MCF 10A (cell line): ENCODE results near the gene TPRG1. TPM values are rescaled to one million over a fixed set of nuclear protein-coding genes. Genes with fewer than 3 reads are reported as not detected.

ENCODE experiments used
- BruUV-seq: library from RNA; stranded (reverse); fragments of 400-500 nt; replicated peaks from 2 replicates; lab custom pipeline; 2021; lab: Mats Ljungman, UMichigan
- CTCF ChIA-PET: fragments of 300-600 bp; sonication (Branson Sonifier 250); formaldehyde crosslinking; extraction: SDS; loops from one replicate; lab custom pipeline; 2021; ENCODE audit warnings: antibody characterized with exemption, inconsistent platforms; lab: Yijun Ruan, JAX
- POLR2A ChIA-PET: fragments of 300-600, 350-650 bp; sonication (Branson Sonifier 250); formaldehyde crosslinking; extraction: SDS; loops from one replicate; lab custom pipeline; 2020; ENCODE audit warnings: antibody characterized with exemption, inconsistent platforms; lab: Yijun Ruan, JAX
- DNase-seq: peaks from one replicate; pipeline ENCODE4 v3.0.0-alpha.2; 2018; ENCODE audit not compliant: unreplicated experiment
- H3K27ac Mint-ChIP-seq: one replicate; pipeline ENCODE4 v1.8.0; 2022; ENCODE audit warnings: mild to moderate bottlenecking, low read depth, mixed read lengths; ENCODE audit not compliant: unreplicated experiment
- H3K27me3 Mint-ChIP-seq: one replicate; pipeline ENCODE4 v1.8.0; 2022; ENCODE audit warnings: mixed read lengths; ENCODE audit not compliant: insufficient read depth, unreplicated experiment
- H3K36me3 Mint-ChIP-seq: one replicate; pipeline ENCODE4 v1.8.0; 2022; ENCODE audit warnings: mild to moderate bottlenecking, moderate library complexity, mixed read lengths; ENCODE audit not compliant: insufficient read depth, unreplicated experiment
- H3K4me1 Mint-ChIP-seq: one replicate; pipeline ENCODE4 v1.8.0; 2022; ENCODE audit warnings: mixed read lengths; ENCODE audit not compliant: insufficient read depth, unreplicated experiment
- H3K4me3 Mint-ChIP-seq: one replicate; pipeline ENCODE4 v1.8.0; 2022; ENCODE audit warnings: mild to moderate bottlenecking, moderate library complexity, mixed read lengths; ENCODE audit not compliant: unreplicated experiment
- H3K9me3 Mint-ChIP-seq: one replicate; pipeline ENCODE4 v1.8.0; 2022; ENCODE audit warnings: mixed read lengths; ENCODE audit not compliant: unreplicated experiment
- CTCF ChIP-seq: fragments of 200-600 bp; IDR thresholded peaks from one replicate; pipeline ENCODE4 v1.8.0; 2022; ENCODE audit warnings: antibody characterized with exemption, mild to moderate bottlenecking; ENCODE audit not compliant: unreplicated experiment
- intact Hi-C: fragments of 100-400 bp; cut with micrococcal nuclease; formaldehyde crosslinking; loops from 2 replicates; pipeline ENCODE4 v1.14.1; 2022
- total RNA-seq: library from RNA; stranded (reverse); gene quantifications from 2 replicates; pipeline ENCODE4 v1.2.3, GENCODE V29; 2022

TPRG1 gene
- total RNA-seq, 1 experiment from 2014 or later = 2.0 TPM

- ChIA-PET POLR2A (interaction anchor here (0.6 to 17.4 kb wide), 14 partner anchors 9 to 536 kb away, joined by 3 to 495 read pairs (median 4); no protein-coding TSS in a partner anchor), CTCF (interaction anchor here (0.6 to 2.8 kb wide), 9 partner anchors 11 to 493 kb away, joined by 3 to 10 read pairs (median 4); no protein-coding TSS in a partner anchor)
- intact Hi-C loops = no loop called here
- H3K9me3 Mint-ChIP-seq = no peaks in the 10 kb centered on the region
- no peak overlapping the region for H3K4me3 Mint-ChIP-seq
- no peaks in the 10 kb centered on the region for H3K27me3 Mint-ChIP-seq
- TF ChIP-seq CTCF = no peak
- DNase-seq = peak; percentile 41
- H3K4me1 Mint-ChIP-seq = peaks cover 53% of the 10 kb centered on the region
- no peaks in the 10 kb centered on the region for H3K36me3 Mint-ChIP-seq
- no TSS peak for BruUV-seq
- peak overlapping the region; percentile 64 for H3K27ac Mint-ChIP-seq
Measured at GRCh38 chr3:189297932-189298331, 126.2 kb downstream of the TPRG1 start.

GRCh38 chr3:189298469-189299375 lies 127.0 kb downstream of the TPRG1 start:
- ChIA-PET CTCF (interaction anchor here (0.9 to 2.8 kb wide), 5 partner anchors 11 to 285 kb away, joined by 4 to 10 read pairs (median 4); no protein-coding TSS in a partner anchor), POLR2A (interaction anchor here (0.6 to 17.4 kb wide), 13 partner anchors 8 to 493 kb away, joined by 3 to 495 read pairs (median 4); no protein-coding TSS in a partner anchor)
- BruUV-seq = no TSS peak
- H3K4me1 Mint-ChIP-seq = peaks cover 45% of the 10 kb centered on the region
- peak overlapping the region; percentile 64 for H3K27ac Mint-ChIP-seq
- TF ChIP-seq CTCF = no peak
- intact Hi-C loops = no loop called here
- peak; percentile 87 for DNase-seq
- no peaks in the 10 kb centered on the region for H3K27me3 Mint-ChIP-seq
- H3K4me3 Mint-ChIP-seq = no peak overlapping the region
- H3K9me3 Mint-ChIP-seq = no peaks in the 10 kb centered on the region
- no peaks in the 10 kb centered on the region for H3K36me3 Mint-ChIP-seq

- Mint-ChIP-seq H3K4me1 (peaks cover 57% of the 10 kb centered on the region), H3K27ac (no peak overlapping the region), H3K9me3 (no peaks in the 10 kb centered on the region), H3K27me3 (no peaks in the 10 kb centered on the region), H3K4me3 (no peak overlapping the region), H3K36me3 (no peaks in the 10 kb centered on the region)
- intact Hi-C loops = no loop called here
- ChIA-PET POLR2A (interaction anchor here (1.7 to 17.4 kb wide), 5 partner anchors 9 to 93 kb away, joined by 3 to 495 read pairs (median 16); no protein-coding TSS in a partner anchor), CTCF (interaction anchor here (0.7 to 1.3 kb wide), 6 partner anchors 8 to 338 kb away, joined by 3 to 4 read pairs (median 3); no protein-coding TSS in a partner anchor)
- no peak for TF ChIP-seq CTCF
- BruUV-seq = no TSS peak
- no peak for DNase-seq
Measured at GRCh38 chr3:189300345-189300744, 128.6 kb downstream of the TPRG1 start.

GRCh38 chr3:189301479-189301878 lies 129.7 kb downstream of the TPRG1 start:
- no TSS peak for BruUV-seq
- intact Hi-C loops = no loop called here
- DNase-seq = no peak
- H3K36me3 Mint-ChIP-seq = no peaks in the 10 kb centered on the region
- CTCF ChIA-PET = interaction anchor here (0.6 to 1.6 kb wide), 5 partner anchors 8 to 339 kb away, joined by 3 to 18 read pairs (median 3); no protein-coding TSS in a partner anchor
- no peak overlapping the region for H3K27ac Mint-ChIP-seq
- H3K9me3 Mint-ChIP-seq = no peaks in the 10 kb centered on the region
- H3K4me3 Mint-ChIP-seq = no peak overlapping the region
- TF ChIP-seq CTCF = no peak
- no peaks in the 10 kb centered on the region for H3K27me3 Mint-ChIP-seq
- H3K4me1 Mint-ChIP-seq = peaks cover 62% of the 10 kb centered on the region
- POLR2A ChIA-PET = interaction anchor here (1.7 to 17.4 kb wide), 7 partner anchors 10 to 92 kb away, joined by 3 to 495 read pairs (median 17); no protein-coding TSS in a partner anchor
